Measurements from ENCODE around the gene ZNF618.

DNA sequence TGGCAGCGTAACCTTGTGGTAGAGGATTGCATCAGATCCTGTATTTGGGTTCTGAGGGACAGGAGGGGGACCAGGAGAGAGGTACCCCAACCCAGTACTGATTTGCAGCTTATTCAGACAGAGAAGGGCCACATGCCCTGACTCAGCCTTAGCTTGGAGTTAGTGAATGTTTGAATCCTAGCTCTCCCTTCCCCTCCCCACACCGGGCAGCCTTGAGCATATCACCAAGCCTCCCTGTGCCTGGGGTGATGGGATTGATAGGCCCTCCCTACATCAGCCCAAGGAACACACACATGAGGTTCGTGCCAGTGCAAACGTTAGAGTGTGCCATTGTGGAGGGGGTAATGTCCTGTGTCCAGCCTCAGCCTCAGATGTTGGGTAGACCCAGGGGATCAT, 130.0 kb downstream of the ZNF618 start:
- TF ChIP-seq SP1 (CRISPR knock-in tag; conservative IDR thresholded peaks at IDR 0.05) (no peak), ETV6 (CRISPR knock-in tag; IDR thresholded peaks at IDR 0.05) (no peak), NFATC4 (CRISPR knock-in tag; IDR thresholded peaks at IDR 0.05) (no peak)
- TF ChIP-seq, protein P1, sequence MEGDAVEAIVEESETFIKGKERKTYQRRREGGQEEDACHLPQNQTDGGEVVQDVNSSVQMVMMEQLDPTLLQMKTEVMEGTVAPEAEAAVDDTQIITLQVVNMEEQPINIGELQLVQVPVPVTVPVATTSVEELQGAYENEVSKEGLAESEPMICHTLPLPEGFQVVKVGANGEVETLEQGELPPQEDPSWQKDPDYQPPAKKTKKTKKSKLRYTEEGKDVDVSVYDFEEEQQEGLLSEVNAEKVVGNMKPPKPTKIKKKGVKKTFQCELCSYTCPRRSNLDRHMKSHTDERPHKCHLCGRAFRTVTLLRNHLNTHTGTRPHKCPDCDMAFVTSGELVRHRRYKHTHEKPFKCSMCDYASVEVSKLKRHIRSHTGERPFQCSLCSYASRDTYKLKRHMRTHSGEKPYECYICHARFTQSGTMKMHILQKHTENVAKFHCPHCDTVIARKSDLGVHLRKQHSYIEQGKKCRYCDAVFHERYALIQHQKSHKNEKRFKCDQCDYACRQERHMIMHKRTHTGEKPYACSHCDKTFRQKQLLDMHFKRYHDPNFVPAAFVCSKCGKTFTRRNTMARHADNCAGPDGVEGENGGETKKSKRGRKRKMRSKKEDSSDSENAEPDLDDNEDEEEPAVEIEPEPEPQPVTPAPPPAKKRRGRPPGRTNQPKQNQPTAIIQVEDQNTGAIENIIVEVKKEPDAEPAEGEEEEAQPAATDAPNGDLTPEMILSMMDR (IDR thresholded peaks at IDR 0.05) = no peak
- TF ChIP-seq, protein P2, sequence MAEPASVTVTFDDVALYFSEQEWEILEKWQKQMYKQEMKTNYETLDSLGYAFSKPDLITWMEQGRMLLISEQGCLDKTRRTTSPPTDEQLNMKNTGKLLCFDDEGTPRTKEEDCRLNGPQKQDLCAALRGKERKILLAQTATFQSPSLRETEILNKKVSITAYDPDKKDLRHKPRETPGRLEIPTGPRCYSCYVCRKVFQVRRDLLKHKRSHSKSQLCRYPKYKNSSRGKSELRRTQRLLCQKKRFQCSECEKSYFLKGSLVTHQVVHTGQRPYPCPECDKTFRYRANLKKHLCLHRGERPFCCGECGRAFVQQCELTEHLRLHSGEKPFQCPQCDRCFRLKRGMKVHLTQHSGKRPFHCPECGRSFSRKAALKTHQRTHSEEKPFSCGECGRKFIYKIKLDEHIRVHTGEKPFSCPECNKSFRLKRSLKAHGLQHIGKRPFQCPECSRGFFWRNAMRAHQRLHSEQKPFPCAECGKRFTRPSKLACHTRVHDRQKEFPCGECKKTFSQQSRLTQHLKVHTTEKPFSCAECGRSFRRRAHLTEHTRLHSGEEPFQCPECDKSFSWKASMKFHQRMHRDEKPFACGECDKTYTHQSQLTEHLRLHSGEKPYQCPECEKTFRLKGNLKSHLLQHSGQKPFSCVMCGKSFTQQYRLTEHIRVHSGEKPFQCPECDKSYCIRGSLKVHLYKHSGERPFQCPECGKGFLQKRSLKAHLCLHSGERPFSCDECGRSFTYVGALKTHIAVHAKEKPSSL (CRISPR knock-in tag; conservative IDR thresholded peaks at IDR 0.05) = no peak
- TF ChIP-seq, protein P3, sequence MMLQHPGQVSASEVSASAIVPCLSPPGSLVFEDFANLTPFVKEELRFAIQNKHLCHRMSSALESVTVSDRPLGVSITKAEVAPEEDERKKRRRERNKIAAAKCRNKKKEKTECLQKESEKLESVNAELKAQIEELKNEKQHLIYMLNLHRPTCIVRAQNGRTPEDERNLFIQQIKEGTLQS (CRISPR knock-in tag; conservative IDR thresholded peaks at IDR 0.05) = no peak
- TF ChIP-seq, protein P4, sequence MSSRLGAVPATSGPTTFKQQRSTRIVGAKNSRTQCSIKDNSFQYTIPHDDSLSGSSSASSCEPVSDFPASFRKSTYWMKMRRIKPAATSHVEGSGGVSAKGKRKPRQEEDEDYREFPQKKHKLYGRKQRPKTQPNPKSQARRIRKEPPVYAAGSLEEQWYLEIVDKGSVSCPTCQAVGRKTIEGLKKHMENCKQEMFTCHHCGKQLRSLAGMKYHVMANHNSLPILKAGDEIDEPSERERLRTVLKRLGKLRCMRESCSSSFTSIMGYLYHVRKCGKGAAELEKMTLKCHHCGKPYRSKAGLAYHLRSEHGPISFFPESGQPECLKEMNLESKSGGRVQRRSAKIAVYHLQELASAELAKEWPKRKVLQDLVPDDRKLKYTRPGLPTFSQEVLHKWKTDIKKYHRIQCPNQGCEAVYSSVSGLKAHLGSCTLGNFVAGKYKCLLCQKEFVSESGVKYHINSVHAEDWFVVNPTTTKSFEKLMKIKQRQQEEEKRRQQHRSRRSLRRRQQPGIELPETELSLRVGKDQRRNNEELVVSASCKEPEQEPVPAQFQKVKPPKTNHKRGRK (CRISPR knock-in tag; IDR thresholded peaks at IDR 0.05; ENCODE audit: borderline replicate concordance) = no peak
